Upper lobe of left lung (tissue), 4 donors: ENCODE data around the gene TAS2R13.

Source experiments
- CTCF ChIP-seq, 6 experiments: fragments of 450-650 bp in 4 of 6; fragments of 200-600 bp in 2 of 6; sonication (generic) in 2 of 6; IDR thresholded peaks; one replicate each; pipeline ENCODE4 v1.5.1; 2016 to 2019; ENCODE audit warnings: antibody characterized with exemption in 6 of 6
- POLR2A ChIP-seq, 4 donors: fragments of 450-650 bp; IDR thresholded peaks; one replicate each; pipeline ENCODE4 v1.5.1; 2016 to 2017; ENCODE audit warnings: antibody characterized with exemption in 4 of 4, mild to moderate bottlenecking in 2 of 4

DNA sequence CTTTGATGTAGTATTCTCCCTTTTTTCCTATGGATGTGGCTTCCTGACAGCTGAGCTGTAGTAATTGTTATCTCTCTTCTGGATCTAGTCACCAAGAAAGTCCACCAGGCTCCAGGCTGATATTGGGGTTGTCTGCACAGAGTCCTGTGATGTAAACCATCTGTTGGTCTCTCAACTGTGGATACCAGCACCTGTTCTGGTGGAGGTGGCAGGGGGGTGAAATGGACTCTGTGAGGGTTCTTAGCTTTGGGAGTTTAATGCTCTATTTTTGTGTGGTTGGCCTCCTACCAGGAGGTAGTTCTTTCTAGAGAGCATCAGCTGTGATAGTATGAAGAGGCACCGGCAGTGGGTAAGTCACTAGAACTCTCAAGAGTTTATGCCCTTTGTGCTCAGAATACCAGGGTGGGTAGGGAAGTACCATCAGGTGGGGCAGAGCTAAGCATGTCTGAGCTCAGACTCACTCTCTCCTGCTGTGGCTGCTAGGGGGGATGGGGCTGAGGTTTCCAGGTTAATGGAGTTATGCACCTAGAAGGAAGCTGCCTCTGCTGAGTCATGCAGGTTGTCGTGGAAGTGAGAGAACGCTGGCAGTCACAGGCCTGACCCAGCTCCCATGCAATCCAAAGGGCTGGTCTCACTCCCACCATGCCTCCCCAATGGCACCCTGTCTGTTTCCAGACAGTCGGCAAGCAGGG lies 32.7 kb upstream of the TAS2R13 start:
- no peak for TF ChIP-seq CTCF (IDR thresholded peaks at IDR 0.05)
- TF ChIP-seq POLR2A (IDR thresholded peaks at IDR 0.05) = no peak
